HG03103 (cell line): Measurements from ENCODE around the gene TMEM140.
"Not testable (repeated sequence)": the region's sequence is repeated elsewhere in the genome, so short reads cannot be mapped to it uniquely, and the experiment has no call there.

ENCODE experiments used
- ATAC-seq: cut with Tn5 transposase; IDR thresholded peaks from one replicate; pipeline ENCODE4 v1.9.1; 2021; ENCODE audit warnings: low read depth; ENCODE audit not compliant: unreplicated experiment

The TMEM140 gene

DNA sequence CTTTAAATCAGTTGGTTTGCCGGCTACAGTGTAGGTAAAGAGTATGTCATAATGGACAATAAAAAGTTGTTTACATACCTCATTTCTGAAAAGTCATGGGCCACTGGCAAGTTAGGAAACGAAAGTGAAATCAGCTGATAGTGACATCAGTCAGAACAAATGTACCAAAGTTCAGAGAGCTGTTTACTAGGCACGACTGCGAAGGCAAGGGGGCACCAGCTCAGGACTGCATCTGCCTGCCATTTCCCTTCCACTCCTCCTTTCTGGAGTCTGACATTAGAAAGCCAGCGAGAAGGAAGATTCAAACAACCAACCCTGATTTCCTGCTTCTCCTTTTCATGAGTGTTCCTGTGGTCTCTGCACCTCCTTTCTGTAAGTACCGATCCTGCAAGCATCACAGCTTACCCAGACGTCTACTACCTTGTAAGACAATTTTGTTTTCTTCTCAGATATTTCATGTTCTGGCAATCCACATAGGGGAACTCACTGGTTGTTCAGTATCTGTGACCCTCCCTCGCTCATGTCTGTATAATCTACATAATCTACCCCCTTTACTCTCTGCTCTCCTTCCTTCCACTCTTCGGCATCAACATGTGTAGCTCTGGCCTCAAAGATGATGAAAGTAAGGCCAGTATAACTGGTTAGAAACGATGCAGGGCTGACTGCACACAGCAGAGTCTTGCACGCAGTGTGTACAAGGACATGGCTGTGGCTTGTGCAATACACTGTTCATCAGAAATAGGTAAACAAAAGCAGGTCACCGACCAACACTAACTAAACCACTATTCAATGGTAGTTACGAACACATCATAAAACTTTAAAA is at the start of gene TMEM140:
TSS of gene TMEM140 (plus strand) at position 174 of the 823 bp plus-strand sequence. CDS start 16,370 bp downstream, outside the sequence.
- peak; percentile 57 for ATAC-seq

DNA sequence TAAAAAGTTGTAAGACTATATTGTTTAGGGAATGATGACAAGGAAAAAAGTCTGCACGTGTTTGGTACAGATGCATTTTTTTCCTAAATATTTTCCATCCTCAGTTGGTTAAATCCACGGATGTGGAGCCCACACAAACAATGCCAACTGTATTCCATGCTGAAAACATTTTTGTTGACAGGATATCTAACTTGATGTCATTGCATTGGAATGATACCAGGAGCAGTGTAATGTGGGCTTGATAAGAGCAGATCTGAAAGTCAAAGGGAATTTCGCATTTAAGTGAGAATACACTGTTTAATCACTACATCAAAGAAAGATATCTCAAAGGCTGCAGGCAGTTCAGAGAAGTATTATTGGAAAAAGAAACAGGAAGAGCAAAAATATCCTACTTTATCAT is 49.5 kb upstream of the TMEM140 start:
- no peak for ATAC-seq

DNA sequence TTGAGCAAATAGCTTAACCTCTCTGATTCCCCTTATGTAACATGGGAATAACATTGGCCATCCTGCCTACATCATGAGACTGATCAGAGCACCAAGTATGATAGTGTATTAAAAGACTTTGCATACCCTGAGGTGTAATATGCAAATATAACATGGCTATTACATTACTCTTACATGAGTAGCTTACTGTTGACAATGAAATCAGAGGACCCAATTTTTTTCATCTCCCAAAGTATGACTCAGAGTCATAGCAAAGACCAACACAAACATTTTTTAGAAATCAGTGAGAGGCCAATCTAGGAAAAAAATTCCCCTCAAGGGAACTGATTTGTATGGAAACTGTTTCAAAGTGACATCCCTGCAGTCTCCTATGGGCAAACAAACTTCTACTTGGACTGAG is 47.0 kb upstream of the TMEM140 start:
- no peak for ATAC-seq

DNA sequence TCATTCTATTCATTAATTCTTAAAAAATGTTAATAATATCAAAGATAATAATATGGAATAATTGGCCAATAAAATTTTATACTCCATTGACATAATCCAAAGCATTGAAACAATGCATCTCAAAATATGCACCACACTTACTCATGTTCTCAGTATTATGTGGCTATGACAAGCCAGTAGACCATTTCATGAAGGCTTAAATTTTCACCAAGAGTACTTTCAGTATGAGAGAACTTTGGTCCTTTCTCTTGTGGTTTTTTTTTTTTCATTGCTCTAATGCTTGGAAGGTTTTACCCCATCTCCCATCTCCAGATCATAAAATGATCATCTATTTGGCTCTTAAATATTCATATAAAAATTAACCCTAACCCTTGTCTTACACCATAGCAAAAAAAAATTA is 45.5 kb upstream of the TMEM140 start:
- peak; percentile 95 for ATAC-seq

DNA sequence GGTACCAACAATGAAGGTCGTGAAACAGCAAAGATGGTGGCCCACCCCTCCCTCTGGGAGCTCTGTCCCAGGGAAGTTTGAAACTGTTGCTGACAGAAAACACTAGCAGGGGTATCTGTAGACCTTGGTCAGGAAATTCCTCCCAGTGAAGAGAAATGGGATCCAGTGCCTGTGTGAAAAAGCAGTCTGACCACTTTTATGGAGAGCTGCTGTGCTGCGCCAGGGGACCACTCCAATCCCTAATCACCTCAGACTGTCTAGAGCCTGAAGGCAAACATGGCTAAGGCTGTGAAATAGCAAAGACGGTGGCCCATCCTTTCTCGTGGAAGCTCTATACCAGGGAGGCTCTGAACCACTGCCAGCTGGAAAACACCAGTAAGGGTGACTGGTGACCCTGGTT is 38.3 kb upstream of the TMEM140 start:
- no peak for ATAC-seq

DNA sequence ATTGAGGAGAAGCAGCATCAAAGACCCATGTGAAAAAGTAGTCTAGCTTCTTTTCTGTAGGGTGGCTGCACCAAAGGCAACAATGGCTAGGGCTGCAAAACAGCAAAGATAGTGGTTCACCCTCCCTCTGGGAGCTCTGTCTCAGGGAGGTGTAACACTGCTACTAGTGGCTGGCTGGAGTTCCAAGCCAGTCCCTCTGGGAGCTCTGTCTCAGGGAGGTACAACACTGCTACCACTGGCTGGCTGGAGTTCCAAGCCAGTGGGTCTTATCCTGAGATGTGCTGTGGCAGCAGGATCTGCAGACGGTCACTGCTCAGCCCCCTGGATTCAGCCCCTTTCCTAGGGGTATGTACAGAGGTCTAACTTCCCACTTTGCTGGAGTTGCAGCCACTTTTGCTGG is 37.9 kb upstream of the TMEM140 start:
- no peak for ATAC-seq

DNA sequence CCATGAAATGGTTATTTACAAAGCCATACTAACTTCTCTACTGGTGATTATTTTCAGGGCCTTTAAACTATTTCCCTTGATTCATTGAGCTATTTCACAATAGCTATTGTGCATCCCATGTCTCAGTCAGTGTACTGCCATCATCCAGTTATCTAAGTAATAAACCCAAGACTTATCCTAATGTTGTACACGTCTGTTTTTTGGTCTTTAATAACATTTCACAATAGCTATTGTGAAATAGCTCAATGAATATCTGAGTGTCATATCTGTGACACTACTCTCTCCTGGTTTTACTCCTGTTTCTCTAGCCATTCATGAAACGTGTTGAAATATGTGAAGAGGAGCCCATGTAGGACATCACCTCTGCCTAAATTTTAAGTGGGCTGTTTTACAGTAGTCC is 36.5 kb upstream of the TMEM140 start:
- no peak for ATAC-seq

DNA sequence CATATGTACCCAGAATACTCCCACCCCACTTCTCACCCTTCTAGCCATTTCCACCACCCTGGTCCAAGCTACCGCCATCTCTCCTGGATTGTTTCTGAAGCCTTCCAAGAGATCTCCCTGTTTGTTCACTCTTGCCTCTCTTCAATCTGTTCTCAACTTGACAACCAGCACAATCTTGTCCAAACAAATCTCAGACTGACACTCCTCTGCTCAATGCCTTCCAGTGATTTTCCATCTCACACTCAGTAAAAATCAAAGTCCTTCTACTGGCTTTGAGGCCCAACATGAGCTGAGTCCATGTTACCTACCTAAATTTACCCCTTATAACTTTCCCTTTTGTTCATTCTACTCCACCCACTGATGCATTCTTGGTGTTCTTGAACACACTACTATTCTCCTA is 33.2 kb upstream of the TMEM140 start:
- no peak for ATAC-seq

DNA sequence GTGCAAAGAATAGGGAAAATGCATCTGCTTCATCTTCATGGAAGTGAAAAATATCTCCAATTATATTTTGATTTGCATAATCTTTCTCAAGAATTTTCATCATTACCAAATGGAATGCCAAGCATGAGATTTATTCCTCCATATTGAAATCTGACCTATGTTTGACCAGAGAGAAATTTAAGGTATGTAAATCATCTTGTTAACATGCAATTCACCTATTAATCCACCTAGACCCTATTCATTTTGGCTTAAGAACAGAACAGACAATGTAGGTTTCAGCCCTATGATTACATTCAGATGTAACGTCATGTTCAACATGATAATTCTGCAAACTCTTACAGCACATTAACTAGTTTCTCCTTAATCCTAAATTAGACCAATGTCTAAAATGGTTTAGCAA is 30.8 kb upstream of the TMEM140 start:
- no peak for ATAC-seq

DNA sequence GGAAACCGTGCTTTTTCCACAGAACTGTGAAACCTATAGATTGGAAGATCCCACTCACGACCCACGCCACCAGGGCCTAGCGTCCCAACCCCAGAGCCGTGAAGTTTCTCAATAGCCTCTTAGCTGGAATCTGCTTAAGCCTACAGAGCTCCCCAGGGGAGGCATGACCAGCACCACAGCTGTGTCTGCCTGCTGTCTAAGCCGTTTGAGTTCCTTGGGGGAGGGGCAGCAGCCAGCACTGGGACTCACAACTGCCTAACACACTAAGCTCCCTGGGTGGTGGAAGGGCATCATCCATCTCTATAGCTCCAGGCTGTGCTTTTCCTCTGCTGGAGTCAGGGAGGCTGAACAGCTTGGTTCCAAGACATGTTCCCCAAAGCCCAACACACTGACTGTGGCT is 26.0 kb upstream of the TMEM140 start:
- no peak for ATAC-seq

DNA sequence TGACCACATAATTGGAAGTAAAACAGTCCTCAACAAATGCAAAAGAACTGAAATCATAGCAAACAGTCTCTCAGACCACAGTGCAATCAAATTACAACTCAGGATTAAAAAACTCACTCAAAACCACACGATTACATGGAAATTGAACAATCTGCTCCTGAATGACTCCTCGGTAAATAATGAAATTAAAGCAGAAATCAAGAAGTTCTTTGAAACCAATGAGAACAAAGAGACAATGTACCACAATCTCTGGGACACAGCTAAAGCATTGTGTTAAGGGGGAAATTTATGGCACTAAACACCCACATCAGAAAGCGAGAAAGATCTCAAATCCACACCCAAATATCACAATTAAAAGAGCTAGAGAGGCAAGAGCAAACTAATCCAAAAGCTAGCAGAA is 23.2 kb upstream of the TMEM140 start:
- ATAC-seq: not testable (repeated sequence)

DNA sequence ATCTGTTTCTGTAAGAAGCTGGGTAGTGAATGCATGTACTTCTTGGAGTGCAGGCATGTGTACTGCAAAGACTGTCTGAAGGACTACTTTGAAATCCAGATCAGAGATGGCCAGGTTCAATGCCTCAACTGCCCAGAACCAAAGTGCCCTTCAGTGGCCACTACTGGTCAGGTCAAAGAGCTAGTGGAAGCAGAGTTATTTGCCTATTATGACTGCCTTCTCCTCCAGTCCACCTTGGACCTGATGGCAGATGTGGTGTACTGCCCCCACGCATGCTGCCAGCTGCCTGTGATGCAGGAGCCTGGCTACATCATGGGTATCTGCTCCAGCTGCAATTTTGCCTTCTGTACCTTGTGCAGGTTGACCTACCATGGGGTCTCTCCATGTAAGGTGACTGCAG is 18.9 kb upstream of the TMEM140 start:
- ATAC-seq: no peak

DNA sequence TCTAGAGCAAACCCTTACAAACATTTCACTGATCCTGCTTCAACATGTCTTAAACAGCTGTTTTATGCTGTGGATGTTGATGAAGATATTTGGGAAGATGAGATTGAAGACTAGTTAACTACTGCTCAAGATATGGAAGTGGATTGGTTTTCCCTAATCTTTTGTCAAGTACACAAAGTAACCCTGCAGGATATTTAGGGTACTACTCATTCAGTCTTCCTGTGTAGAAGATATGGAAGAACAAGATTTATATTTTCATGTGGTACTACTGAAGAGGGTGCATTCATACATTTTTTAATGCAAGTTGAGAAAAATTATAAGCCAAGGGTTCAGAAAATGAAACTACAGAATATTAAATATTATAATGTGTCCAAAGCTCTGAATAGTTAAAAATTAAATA is 18.3 kb upstream of the TMEM140 start:
- no peak for ATAC-seq

DNA sequence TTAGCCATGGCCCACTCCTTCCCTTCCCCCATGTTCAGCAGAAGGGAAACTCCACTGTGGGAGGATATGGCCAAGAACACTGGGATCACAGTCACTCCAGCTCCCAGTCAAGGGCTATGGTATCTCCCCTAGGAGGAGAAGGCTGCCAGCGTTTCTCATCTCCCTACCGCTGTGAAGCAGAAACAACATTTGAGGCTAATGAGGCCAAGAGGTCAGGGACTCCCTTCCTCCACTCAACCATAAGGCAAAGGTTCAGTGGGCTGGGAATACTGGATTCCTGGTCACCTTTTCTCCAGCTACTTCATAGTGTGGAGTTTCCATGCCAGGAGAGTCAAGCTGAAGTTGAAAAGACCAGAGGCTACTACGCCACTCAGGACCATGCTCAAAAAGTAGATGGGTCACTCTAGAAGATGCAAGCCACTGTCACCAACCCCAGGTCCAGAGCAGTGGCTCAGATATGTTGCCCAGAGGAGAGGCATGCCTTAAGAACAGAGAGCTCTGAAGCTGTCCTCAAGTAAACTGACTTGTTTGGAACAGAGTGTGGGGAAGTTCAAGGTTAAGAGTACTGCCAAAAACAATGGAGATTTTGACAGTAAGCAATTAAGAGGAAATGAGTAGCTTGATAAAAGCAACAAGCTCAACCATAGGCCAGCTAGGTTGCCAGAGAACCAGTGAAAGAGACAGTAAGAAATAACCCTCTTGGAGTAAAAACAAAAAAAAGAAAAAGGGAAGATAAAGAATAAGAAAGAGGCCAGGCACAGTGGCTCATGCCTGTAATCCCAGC is 3.8 kb upstream of the TMEM140 start:
- no peak for ATAC-seq

DNA sequence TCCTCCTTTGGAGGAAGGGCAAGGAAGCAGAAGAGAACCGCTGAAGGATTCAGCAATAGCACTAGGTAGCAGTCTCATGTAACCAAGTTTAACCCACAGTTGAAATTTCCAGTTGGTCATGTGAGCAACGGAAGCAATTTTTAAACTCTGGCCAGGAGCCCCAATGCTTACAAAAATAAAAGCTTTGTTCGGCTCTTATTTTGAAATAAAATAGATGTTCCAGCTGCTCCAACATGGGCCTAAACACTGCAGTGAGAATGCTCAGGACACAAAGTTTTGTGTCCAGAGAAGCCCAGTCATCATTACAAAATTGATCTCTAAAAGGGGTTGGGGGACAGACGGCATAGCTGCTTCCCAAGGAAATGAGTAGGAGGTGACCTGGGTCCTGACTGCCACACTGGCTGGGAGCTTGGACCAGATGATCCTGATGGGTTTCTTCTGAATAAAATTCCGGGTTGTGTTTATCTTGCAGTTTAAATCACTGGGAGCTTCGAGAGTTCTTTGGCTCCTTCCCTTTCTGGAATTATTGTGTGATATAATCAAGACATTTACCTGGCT is 452 bp upstream of the TMEM140 start:
- no peak for ATAC-seq

DNA sequence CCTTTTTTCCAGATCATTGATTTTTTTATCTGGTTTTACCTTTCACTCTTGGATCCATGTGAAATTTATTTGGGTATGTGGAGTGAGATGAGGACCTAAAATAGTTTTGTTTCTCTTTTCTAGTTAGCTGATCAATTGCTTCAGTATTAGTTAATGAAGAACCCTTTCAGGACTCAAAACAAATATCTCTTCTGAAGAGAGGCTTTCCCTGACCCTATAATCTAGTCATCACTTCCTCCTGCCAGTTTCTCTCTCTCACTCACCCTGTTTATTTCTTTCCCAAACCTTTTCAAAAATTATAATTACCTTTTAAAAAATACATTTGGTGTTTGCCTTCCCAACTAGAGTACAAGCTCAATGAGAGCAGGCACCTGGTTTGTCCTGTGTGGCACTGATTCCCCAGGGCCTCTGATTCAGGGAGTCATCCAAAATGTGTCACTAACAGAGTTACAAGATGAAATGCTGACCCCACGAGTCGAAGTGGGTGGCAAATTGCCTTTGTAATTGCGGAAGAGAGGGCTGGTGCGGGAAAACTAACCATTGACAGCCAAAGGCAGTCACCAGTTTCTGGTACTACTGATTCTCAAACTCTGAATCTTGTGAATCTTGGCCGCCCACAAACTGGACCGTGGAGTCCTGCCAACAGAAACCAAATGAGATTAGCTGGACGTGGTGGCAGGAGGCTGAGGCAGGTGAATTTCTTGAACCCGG is 2.4 kb downstream of the TMEM140 start:
- ATAC-seq: no peak

DNA sequence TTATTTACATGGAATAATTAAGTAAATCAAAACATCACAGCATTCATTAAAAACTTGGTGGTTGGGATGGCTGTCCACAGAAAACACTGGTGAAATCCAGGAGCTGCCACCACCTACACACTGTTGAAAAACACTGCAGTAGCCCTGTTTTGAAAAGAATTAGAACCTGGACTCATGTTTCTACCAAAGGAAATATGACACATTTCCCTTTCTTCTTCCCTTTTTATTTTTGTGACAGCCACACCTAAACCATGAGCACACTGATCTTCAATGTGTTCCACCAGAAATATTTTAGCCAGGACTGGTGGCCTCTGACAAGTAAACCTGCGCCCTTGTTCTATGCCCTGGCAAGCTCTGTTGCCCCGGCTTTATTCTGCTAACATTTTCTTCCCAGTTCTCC is 3.3 kb downstream of the TMEM140 start:
- ATAC-seq: no peak

DNA sequence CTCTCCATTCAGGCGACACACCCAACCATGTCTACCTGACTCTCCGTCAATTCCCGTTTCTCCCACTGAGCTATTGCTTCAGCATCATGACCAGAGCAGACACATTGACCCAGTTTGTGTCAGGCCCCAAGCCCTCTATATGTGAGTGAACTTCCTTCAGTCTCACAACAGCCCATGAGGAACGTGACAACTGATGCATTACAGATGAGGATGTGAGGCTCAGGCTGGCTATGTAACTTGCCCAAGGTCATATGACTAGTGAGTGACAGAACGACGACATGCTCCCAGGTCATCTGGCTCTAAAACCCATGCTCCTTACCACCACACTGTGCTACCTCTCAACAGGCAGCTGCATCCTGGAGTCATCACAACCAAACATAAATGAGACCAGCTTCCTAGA is 3.7 kb downstream of the TMEM140 start:
- no peak for ATAC-seq

DNA sequence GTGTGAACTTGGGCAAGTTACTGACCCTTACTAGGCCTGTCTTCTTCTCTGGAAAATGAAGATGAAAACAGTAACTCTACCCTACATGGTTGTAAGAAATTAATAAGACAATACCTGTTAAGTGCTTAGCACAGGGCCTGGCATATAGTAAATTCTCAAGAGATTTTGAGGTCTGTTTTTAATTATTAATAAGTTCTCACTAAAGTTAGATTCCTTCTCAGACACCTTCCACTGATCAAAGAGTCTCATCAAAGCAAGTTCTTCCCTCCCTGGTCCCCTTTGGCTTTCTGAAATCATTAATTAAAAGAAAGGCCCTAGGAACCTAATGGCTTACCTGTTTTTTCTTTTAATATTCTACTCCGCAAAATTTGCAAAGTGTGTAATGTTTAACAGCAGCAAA is 4.6 kb downstream of the TMEM140 start:
- no peak for ATAC-seq

DNA sequence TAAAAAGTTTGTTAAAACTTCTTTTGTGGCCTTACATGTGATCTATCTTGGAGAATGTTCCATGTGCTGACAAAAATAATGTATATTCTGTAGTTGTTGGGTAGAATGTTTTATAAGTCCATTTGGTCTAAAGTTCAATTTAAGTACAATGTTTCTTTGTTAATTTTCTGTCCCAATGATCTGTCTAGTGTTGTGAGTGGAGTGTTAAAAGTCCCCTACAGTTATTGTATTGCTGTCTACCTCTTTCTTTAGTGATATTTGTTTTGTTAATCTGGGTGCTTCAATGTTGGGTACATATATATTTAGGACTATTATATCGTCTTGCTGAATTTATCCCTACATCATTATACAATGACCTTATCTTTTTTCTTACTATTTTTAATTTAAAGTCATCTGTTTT is 6.9 kb downstream of the TMEM140 start:
- no peak for ATAC-seq

DNA sequence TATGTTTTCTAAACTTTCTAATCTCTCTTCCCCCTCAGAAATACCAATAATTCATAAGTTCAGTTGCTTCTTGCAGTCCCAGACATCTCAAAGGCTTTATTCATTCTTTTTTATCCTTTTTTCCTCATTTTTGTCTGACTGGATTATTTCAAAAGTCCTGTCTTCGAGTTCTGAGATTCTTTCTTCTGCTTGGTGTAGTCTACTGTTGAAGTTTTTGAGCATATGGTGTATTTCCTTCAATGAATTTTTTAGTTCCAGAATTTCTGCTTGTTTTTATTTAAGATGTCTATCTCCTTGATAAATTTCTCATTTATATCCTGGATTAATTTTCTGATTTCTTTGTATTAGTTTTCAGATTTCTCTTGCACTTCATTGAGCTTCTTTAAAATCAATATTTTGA is 8.4 kb downstream of the TMEM140 start:
- ATAC-seq: no peak
